ENCODE results near the gene TNFRSF11A.
A peak's percentile ranks its signal among the peaks of the same experiment; 100 is the strongest.

The TNFRSF11A gene

DNA sequence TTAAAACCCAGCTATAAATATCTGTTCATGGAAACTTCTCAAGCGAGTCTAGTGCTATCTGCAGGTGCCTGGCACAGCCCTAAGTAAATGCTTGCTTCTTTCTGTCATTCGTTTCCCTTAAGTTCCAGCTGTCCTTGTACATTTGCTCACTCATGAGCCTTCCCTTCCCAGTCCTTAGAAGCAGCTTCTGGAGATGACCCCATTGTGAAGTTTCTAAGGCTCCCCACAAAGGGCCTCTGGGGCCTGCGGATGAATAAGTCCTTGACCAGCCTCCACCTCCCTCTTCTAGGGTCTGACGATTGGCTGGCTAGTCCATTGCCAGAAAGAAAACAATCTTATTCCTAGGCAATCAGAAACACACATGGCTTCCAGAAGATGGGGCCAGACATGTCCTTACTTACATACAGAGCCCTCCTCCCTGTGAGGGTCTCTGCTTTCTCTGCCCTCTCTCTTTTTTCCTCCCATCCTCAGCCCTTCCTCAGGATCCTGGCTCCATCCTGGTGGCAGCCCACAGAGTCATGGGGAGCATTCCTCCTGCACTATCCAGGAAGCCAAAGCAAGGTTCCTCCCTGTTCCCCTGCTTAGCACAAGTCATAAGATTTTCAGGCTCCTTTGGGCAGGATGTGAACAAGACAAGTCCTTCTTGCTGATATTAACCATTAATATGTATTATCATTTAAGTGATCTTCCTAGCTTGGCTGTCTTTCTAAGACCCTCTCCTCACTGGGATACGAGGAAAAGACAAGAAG is 87.3 kb downstream of the TNFRSF11A start:
- TF ChIP-seq, protein P1, sequence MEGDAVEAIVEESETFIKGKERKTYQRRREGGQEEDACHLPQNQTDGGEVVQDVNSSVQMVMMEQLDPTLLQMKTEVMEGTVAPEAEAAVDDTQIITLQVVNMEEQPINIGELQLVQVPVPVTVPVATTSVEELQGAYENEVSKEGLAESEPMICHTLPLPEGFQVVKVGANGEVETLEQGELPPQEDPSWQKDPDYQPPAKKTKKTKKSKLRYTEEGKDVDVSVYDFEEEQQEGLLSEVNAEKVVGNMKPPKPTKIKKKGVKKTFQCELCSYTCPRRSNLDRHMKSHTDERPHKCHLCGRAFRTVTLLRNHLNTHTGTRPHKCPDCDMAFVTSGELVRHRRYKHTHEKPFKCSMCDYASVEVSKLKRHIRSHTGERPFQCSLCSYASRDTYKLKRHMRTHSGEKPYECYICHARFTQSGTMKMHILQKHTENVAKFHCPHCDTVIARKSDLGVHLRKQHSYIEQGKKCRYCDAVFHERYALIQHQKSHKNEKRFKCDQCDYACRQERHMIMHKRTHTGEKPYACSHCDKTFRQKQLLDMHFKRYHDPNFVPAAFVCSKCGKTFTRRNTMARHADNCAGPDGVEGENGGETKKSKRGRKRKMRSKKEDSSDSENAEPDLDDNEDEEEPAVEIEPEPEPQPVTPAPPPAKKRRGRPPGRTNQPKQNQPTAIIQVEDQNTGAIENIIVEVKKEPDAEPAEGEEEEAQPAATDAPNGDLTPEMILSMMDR (IDR thresholded peaks at IDR 0.05): no peak

DNA sequence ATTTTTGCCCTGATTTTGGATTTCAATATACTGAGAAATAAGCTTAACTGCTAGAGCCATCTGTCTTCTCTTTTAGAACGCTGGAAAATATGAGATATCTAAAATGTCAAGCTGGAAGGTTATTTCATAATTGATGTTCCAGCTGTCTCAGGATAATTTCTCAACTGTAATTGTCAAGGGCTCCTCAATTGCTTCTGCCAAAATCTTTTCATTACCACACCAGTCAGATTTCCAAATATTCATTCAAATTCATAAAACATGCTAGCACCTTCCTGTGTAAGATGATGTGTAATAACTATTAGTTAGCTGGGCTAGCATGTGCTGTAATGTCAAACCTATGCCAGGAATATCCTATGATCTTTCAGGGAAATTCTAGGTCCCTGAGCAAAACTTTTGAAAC is 88.1 kb downstream of the TNFRSF11A start:
- TF ChIP-seq, protein P1 (IDR thresholded peaks at IDR 0.05): no peak

DNA sequence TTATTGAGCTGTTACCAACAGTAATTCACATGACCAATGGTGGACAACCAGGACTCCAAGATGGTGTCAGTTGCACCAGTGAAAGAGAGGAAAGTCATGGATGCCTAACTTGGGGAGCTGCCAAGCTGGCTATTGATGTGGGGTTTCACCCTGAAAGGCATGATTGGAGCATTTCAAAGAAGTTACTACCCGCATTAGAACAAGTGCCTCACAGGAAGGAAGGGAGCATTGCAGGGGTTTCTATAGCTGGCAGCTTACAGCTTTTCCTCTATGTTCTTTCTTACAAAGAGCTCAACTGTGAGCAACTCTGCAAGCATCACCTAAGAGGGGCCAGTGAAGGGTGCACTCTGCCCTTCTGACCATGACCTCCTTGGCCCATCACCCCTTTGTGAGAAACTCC is 93.1 kb downstream of the TNFRSF11A start:
- TF ChIP-seq, protein P1 (IDR thresholded peaks at IDR 0.05): no peak

DNA sequence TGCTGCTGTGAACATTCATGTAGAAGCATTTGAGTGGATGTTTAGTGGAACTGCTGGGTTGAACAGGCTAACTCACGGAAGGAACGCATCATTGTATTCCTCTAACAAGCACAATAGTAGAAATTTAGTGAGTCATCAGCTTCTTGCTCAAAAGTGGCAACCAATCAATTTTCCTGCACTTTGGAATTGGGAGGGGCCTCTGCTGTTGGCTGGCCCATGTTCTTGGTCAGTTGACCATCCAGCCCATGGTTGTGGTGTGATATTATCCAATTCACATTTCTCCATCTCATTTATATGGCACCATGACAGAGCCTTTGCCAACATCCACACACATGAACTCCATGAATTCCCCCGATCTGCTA is 95.0 kb downstream of the TNFRSF11A start:
- TF ChIP-seq, protein P1 (IDR thresholded peaks at IDR 0.05): no peak

DNA sequence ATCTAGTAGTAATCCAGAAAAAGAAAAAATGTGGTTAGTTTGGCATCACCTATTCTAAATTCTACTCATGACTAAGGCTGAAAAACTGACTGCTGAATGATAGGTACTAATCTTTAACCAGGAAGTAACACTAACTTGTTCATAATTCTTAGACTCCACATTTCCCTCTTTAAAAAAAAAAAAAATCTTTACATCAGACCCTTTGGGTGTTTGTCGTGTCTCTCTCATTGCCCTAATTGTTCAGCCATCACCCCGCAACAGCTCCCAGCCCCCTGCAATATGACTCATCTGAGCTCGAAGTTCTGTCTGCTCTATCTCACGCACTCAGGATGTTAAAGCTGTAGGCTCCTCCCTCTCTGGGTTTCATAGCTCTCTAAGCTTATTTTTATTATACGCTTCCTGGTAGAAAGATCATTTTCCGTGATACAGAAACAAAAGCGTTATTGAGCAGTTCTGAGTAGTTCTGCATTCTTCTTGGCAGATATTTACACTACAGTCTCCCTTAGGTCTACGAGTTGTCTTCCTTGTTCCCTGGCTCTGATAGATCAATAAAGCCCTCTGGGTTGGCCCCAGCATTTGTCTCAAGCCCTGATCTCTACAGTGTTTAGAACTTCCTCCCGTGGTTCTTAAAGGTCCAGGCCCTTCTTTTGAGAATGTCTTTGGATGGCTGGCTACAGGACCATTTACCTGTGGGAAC is 95.6 kb downstream of the TNFRSF11A start:
- TF ChIP-seq, protein P1 (IDR thresholded peaks at IDR 0.05): no peak

DNA sequence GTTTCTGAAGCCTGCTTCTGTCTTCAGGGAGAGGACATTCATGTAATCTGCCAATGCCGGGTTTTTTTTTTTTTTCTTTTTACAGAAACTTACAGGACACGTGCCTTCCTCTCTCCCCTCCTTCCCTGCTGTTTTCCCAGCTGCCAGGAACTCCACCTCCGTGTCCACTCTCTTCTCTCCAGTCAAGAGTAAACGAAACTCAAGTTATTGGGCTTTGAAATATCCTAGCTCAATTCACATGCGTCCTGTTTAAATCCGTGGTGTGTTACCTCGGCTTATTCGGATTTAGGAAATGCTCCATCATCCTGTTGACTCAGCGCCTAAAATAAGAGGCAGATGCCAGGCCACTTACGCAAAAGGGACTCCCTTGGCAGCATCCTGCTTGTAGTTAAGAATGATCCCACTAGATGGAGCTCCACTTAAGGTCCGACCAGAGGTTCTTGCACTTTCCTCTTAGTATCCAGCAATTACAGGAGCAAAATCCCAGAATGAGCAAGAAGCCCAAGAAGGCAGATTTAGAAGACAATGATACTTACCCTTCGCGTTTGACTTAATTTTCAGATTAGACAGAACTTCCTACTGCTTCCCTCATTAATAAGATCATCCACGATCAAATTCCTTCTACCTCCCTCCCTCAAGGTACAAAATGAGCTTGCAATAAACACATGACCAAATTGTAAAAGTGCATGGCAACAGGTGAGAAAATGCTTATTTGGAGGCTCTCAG is 100.5 kb downstream of the TNFRSF11A start:
- TF ChIP-seq, protein P1 (IDR thresholded peaks at IDR 0.05): peak; percentile 81

DNA sequence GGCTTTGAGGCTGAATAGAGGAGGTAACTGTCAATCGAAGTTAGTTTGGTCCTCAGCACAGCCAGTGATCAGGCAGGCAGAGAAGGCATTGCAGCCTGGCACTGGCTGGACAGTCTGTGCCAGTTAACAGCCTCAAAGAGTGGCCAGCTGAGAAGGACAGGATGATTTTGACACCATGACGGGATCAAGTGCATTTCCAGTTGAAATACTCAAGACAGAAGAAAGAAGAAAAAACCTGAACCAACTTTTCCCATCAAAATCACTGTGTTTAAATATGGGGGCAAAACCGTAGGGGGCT is 101.0 kb downstream of the TNFRSF11A start:
- TF ChIP-seq, protein P1 (IDR thresholded peaks at IDR 0.05): no peak

Measured in LNCAP (cell line).